HCT116 (cell line): ENCODE results near the gene SYNGR1. TPM values are rescaled to one million over a fixed set of nuclear protein-coding genes. Genes with fewer than 3 reads are reported as not detected.

ENCODE experiments used
- ATAC-seq: fragments of 200-7000 bp; cut with Tn5 transposase; 2 replicates; pipeline ENCODE4 v1.9.1; 2020; ENCODE audit warnings: mild to moderate bottlenecking, moderate library complexity
- BruUV-seq: library from RNA; stranded (reverse); fragments of 400-500 nt; replicated peaks from 2 replicates; lab custom pipeline; 2021; lab: Mats Ljungman, UMichigan
- CTCF ChIA-PET: fragments of 300-600 bp; sonication (Branson Sonifier 250); formaldehyde crosslinking; loops from one replicate; lab custom pipeline; 2021; ENCODE audit warnings: antibody characterized with exemption; lab: Charles Lee
- POLR2A ChIA-PET: fragments of 300-600, 350-600 bp; sonication (Branson Sonifier 250); formaldehyde crosslinking; loops from one replicate; lab custom pipeline; 2021; ENCODE audit warnings: antibody characterized with exemption; lab: Charles Lee
- RAD21 ChIA-PET, 2 experiments: fragments of 300-600 bp; sonication (Branson Sonifier 250); formaldehyde crosslinking; loops; one replicate each; lab custom pipeline; 2023; ENCODE audit warnings: low total read pairs in 2 of 2; ENCODE audit not compliant: uncharacterized antibody in 2 of 2, unreplicated experiment in 2 of 2, low non-redundant PET in 1 of 2; lab: Charles Lee
- DNase-seq: peaks from one replicate; pipeline ENCODE4 v3.0.0-alpha.2; 2010; ENCODE audit warnings: low read depth, low spot score
- H2AFZ ChIP-seq: fragments of 200-600 bp; shearing (Covaris generic), sonication (generic); 2 replicates; pipeline ENCODE4 v1.6.1; 2017; ENCODE audit warnings: low read depth, mixed run types, mixed read lengths, antibody characterized with exemption, low read length; ENCODE audit not compliant: poor library complexity, severe bottlenecking
- H3K27ac ChIP-seq: 2 replicates; pipeline ENCODE4 v1.5.1; 2012; ENCODE audit warnings: low read depth, low read length
- H3K27me3 ChIP-seq: fragments of 200-600 bp; sonication (generic); 2 replicates; pipeline ENCODE4 v1.6.1; 2016; ENCODE audit warnings: mixed run types, low read length, mixed read lengths; ENCODE audit not compliant: insufficient read depth
- H3K36me3 ChIP-seq, 2 experiments: fragments of 200-500 bp in 1 of 2; fragments of 200-600 bp in 1 of 2; sonication (Bioruptor generic) in 1 of 2; sonication (generic) in 1 of 2; 2 replicates each; pipeline versions ENCODE4 v1.5.1 to v1.6.1; 2014 to 2016; ENCODE audit warnings: low read length in 2 of 2, inconsistent platforms in 1 of 2, mixed read lengths in 1 of 2, mixed run types in 1 of 2; ENCODE audit not compliant: insufficient read depth in 2 of 2, control insufficient read depth in 1 of 2
- H3K4me1 ChIP-seq, 2 experiments: fragments of 200-600 bp in 1 of 2; sonication (generic) in 1 of 2; 2 replicates each; pipeline versions ENCODE4 v1.5.1 to v1.6.1; 2012 to 2017; ENCODE audit warnings: low read length in 2 of 2, inconsistent platforms in 1 of 2, mild to moderate bottlenecking in 1 of 2, mixed read lengths in 1 of 2, mixed run types in 1 of 2, moderate library complexity in 1 of 2; ENCODE audit not compliant: insufficient read depth in 2 of 2, control insufficient read depth in 1 of 2
- H3K4me2 ChIP-seq: fragments of 200-600 bp; sonication (generic); 2 replicates; pipeline ENCODE4 v1.6.1; 2017; ENCODE audit warnings: mixed run types, low read length, mixed read lengths
- H3K4me3 ChIP-seq, 2 experiments: fragments of 200-600 bp in 1 of 2; sonication (generic) in 1 of 2; replicated peaks in 1 of 2; 2 replicates each; pipeline ENCODE4 v1.5.1; 2011 to 2016; ENCODE audit warnings: low read length in 2 of 2, control low read depth in 1 of 2, low read depth in 1 of 2, mild to moderate bottlenecking in 1 of 2, mixed read lengths in 1 of 2, mixed run types in 1 of 2
- H3K79me2 ChIP-seq: fragments of 200-600 bp; sonication (generic); 2 replicates; pipeline ENCODE4 v1.6.1; 2017; ENCODE audit warnings: mild to moderate bottlenecking, mixed run types, low read length, moderate library complexity, mixed read lengths; ENCODE audit not compliant: insufficient read depth
- H3K9ac ChIP-seq: fragments of 200-600 bp; sonication (generic); 2 replicates; pipeline ENCODE4 v1.6.1; 2016; ENCODE audit warnings: low read length, mixed read lengths
- H3K9me2 ChIP-seq: fragments of 200-600 bp; sonication (generic), shearing (Covaris generic); 2 replicates; pipeline ENCODE4 v1.6.1; 2017; ENCODE audit warnings: mixed run types, mild to moderate bottlenecking, moderate library complexity; ENCODE audit not compliant: insufficient read depth
- H3K9me3 ChIP-seq, 2 experiments: fragments of 200-500 bp in 1 of 2; fragments of 200-600 bp in 1 of 2; sonication (Bioruptor generic) in 1 of 2; sonication (generic) in 1 of 2; 2 replicates each; pipeline ENCODE4 v1.6.1; 2014 to 2017; ENCODE audit warnings: low read length in 2 of 2, mixed read lengths in 2 of 2, inconsistent platforms in 1 of 2, low read depth in 1 of 2, mild to moderate bottlenecking in 1 of 2, mixed run types in 1 of 2, moderate library complexity in 1 of 2; ENCODE audit not compliant: control insufficient read depth in 1 of 2, insufficient read depth in 1 of 2
- H4K20me1 ChIP-seq: fragments of 200-600 bp; sonication (generic), shearing (Covaris generic); 2 replicates; pipeline ENCODE4 v1.6.1; 2017; ENCODE audit warnings: mixed run types, mild to moderate bottlenecking, moderate library complexity; ENCODE audit not compliant: insufficient read depth
- CBX3 ChIP-seq: IDR thresholded peaks from 2 replicates; pipeline ENCODE4 v1.6.1; 2012; ENCODE audit warnings: low read depth
- CEBPB ChIP-seq: IDR thresholded peaks from 2 replicates; pipeline ENCODE4 v1.6.1; 2012; ENCODE audit warnings: low read depth
- ELF1 ChIP-seq: IDR thresholded peaks from 2 replicates; pipeline ENCODE4 v1.6.1; 2012; ENCODE audit warnings: low read depth, borderline replicate concordance
- EZH2 ChIP-seq: fragments of 200-600 bp; sonication (generic); IDR thresholded peaks from 2 replicates; pipeline ENCODE4 v1.6.1; 2017; ENCODE audit warnings: antibody characterized with exemption, mixed run types
- EZH2phosphoT487 ChIP-seq: fragments of 200-600 bp; IDR thresholded peaks from 2 replicates; pipeline ENCODE4 v1.6.1; 2018; ENCODE audit warnings: antibody characterized with exemption, borderline replicate concordance
- RAD21 ChIP-seq: IDR thresholded peaks from 2 replicates; pipeline ENCODE4 v1.6.1; 2012; ENCODE audit warnings: low read depth, mild to moderate bottlenecking
- SIN3A ChIP-seq: IDR thresholded peaks from 2 replicates; pipeline ENCODE4 v1.6.1; 2012; ENCODE audit warnings: low read depth
- SRF ChIP-seq: IDR thresholded peaks from 2 replicates; pipeline ENCODE4 v1.6.1; 2012; ENCODE audit warnings: low read depth
- ZNF274 ChIP-seq: fragments of 200-500 bp; sonication (Bioruptor generic); IDR thresholded peaks from 2 replicates; pipeline ENCODE4 v1.6.1; 2014; ENCODE audit warnings: mild to moderate bottlenecking, low read depth, low read length, inconsistent platforms
- intact Hi-C: fragments of 100-400 bp; cut with micrococcal nuclease; formaldehyde crosslinking; loops from 2 replicates; pipeline ENCODE4 v1.10.0; 2022
- total RNA-seq: library from RNA; stranded (reverse); gene quantifications from one replicate; pipeline ENCODE4 v1.2.1, GENCODE V29; 2021; ENCODE audit not compliant: unreplicated experiment
- TF ChIP-seq, protein P1 (sequence below): IDR thresholded peaks from 2 replicates; pipeline ENCODE4 v1.6.1; 2012
- TF ChIP-seq, protein P2 (sequence below): IDR thresholded peaks from 2 replicates; pipeline ENCODE4 v1.6.1; 2011; ENCODE audit warnings: mild to moderate bottlenecking, low read length, moderate library complexity; ENCODE audit not compliant: insufficient replicate concordance; ENCODE audit errors: extremely low read depth

SYNGR1 gene
- total RNA-seq, 1 experiment from 2014 or later = 20.7 TPM

DNA sequence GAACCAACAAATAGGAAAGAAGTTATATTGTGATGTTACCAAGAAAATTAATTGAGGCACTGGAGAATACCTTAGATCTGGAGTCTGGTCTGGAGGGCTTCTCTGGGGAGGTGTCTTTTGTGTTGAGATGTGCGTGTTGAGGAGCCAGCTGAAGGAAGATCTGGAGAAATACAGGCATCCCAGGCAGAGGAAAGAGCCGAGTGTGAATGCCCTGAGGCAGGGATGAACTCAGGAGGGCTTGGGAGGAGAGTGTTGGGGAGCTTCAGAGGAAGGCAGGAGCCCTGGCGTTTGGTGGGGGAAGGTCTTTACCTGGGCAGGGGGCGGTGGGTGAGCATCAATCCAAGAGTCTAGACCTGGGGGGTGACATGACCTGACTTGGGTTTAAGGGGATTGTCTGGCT, 13.1 kb downstream of the SYNGR1 start:
- H3K4me3 ChIP-seq = no peak overlapping the region
- ChIA-PET CTCF (no interaction called here), POLR2A (interaction anchor here (0.8 kb wide), 1 partner anchor 28 kb away, joined by 3 read pairs; no protein-coding TSS in a partner anchor), RAD21 (interaction anchor here in 1 of 2 experiments (0.6 kb wide), 1 partner anchor 49 kb away, joined by 4 read pairs; no protein-coding TSS in a partner anchor)
- peaks cover 18 to 36% of the 10 kb centered on the region in 2 experiments for H3K4me1 ChIP-seq
- H3K27ac ChIP-seq = no peak overlapping the region
- H3K9me3 ChIP-seq = no peaks in the 10 kb centered on the region
- no peaks in the 10 kb centered on the region for H3K79me2 ChIP-seq
- H3K27me3 ChIP-seq = no peaks in the 10 kb centered on the region
- ATAC-seq (no peak), DNase-seq (no peak)
- no peak for TF ChIP-seq ZNF274
- no peak for TF ChIP-seq CBX3
- TF ChIP-seq ELF1 = no peak
- no peak for TF ChIP-seq EZH2
- TF ChIP-seq EZH2phosphoT487 = no peak
- TF ChIP-seq, protein P1, sequence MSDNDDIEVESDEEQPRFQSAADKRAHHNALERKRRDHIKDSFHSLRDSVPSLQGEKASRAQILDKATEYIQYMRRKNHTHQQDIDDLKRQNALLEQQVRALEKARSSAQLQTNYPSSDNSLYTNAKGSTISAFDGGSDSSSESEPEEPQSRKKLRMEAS = no peak
- no peak for TF ChIP-seq SIN3A
- TF ChIP-seq RAD21 = no peak
- no peak for TF ChIP-seq SRF
- TF ChIP-seq, protein P2, sequence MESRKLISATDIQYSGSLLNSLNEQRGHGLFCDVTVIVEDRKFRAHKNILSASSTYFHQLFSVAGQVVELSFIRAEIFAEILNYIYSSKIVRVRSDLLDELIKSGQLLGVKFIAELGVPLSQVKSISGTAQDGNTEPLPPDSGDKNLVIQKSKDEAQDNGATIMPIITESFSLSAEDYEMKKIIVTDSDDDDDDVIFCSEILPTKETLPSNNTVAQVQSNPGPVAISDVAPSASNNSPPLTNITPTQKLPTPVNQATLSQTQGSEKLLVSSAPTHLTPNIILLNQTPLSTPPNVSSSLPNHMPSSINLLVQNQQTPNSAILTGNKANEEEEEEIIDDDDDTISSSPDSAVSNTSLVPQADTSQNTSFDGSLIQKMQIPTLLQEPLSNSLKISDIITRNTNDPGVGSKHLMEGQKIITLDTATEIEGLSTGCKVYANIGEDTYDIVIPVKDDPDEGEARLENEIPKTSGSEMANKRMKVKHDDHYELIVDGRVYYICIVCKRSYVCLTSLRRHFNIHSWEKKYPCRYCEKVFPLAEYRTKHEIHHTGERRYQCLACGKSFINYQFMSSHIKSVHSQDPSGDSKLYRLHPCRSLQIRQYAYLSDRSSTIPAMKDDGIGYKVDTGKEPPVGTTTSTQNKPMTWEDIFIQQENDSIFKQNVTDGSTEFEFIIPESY = no peak
- TF ChIP-seq CEBPB = no peak
- no peak overlapping the region for H3K4me2 ChIP-seq
- H2AFZ ChIP-seq = no peak overlapping the region
- H4K20me1 ChIP-seq = no peaks in the 10 kb centered on the region
- H3K36me3 ChIP-seq = no peaks in the 10 kb centered on the region
- no peaks in the 10 kb centered on the region for H3K9me2 ChIP-seq
- intact Hi-C loops = no loop called here
- BruUV-seq = no TSS peak
- H3K9ac ChIP-seq = no peak overlapping the region
